OCI-LY1 (cell line): ENCODE data around the gene RERG.

Experiments used
- CTCF ChIP-seq: fragments of 200-600 bp; sonication (generic), shearing (Covaris generic); IDR thresholded peaks from 2 replicates; pipeline ENCODE4 v1.5.1; 2017; ENCODE audit warnings: mild to moderate bottlenecking, antibody characterized with exemption, low read length, moderate library complexity, mixed read lengths
- EZH2 ChIP-seq: fragments of 200-600 bp; sonication (generic), shearing (Covaris generic); IDR thresholded peaks from 2 replicates; pipeline ENCODE4 v1.8.0; 2017; ENCODE audit warnings: borderline replicate concordance, mixed run types, mild to moderate bottlenecking, antibody characterized with exemption, low read length, moderate library complexity, mixed read lengths

GRCh38 chr12:15131431-15131830 lies 89.8 kb downstream of the RERG start:
- TF ChIP-seq CTCF, result no peak
- TF ChIP-seq EZH2, result no peak
